Measurements from ENCODE around the gene SLC24A5.

SLC24A5 gene

GRCh38 chr15:48086133-48086532, 34.7 kb upstream of the SLC24A5 start:
- no peak overlapping the region for H3K4me3 ChIP-seq (ENCODE audit: low read depth, low read length)
- TF ChIP-seq CTCF (IDR thresholded peaks at IDR 0.05; ENCODE audit: borderline replicate concordance, insufficient read depth, low read depth, low read length), result no peak

- H3K4me3 ChIP-seq (ENCODE audit: low read depth, low read length), result no peak overlapping the region
- no peak for TF ChIP-seq CTCF (IDR thresholded peaks at IDR 0.05; ENCODE audit: borderline replicate concordance, insufficient read depth, low read depth, low read length)
These were observed 34.2 kb upstream of the SLC24A5 start for GRCh38 chr15:48086576-48086975.

GRCh38 chr15:48087844-48088243, 32.9 kb upstream of the SLC24A5 start:
- H3K4me3 ChIP-seq (ENCODE audit: low read depth, low read length), result no peak overlapping the region
- no peak for TF ChIP-seq CTCF (IDR thresholded peaks at IDR 0.05; ENCODE audit: borderline replicate concordance, insufficient read depth, low read depth, low read length)

- no peak for TF ChIP-seq CTCF (IDR thresholded peaks at IDR 0.05; ENCODE audit: borderline replicate concordance, insufficient read depth, low read depth, low read length)
- H3K4me3 ChIP-seq (ENCODE audit: low read depth, low read length), result no peak overlapping the region
These were observed 31.1 kb upstream of the SLC24A5 start for GRCh38 chr15:48089702-48090101.

- no peak overlapping the region for H3K4me3 ChIP-seq (ENCODE audit: low read depth, low read length)
These were observed 30.7 kb upstream of the SLC24A5 start for GRCh38 chr15:48090115-48090514.

GRCh38 chr15:48090666-48091065, 30.1 kb upstream of the SLC24A5 start:
- TF ChIP-seq CTCF (IDR thresholded peaks at IDR 0.05; ENCODE audit: borderline replicate concordance, insufficient read depth, low read depth, low read length), result no peak
- H3K4me3 ChIP-seq (ENCODE audit: low read depth, low read length), result no peak overlapping the region

More at GRCh38 chr15:48090115-48090514, 30.7 kb upstream of the SLC24A5 start:
- TF ChIP-seq CTCF (IDR thresholded peaks at IDR 0.05; ENCODE audit: borderline replicate concordance, insufficient read depth, low read depth, low read length), result no peak

- H3K4me3 ChIP-seq (ENCODE audit: low read depth, low read length), result no peak overlapping the region
- TF ChIP-seq CTCF (IDR thresholded peaks at IDR 0.05; ENCODE audit: borderline replicate concordance, insufficient read depth, low read depth, low read length), result no peak
These were observed 29.3 kb upstream of the SLC24A5 start for GRCh38 chr15:48091522-48091921.

Measured in GM12875 (cell line).